NCI-H2029 treated with DMSO at 0.1 percent for 48 hours (cell line): ENCODE data around the gene LMX1B.
"Not testable (repeated sequence)": the region's sequence is repeated elsewhere in the genome, so short reads cannot be mapped to it uniquely, and the experiment has no call there.

ENCODE experiments used
- DNase-seq: peaks from one replicate; lab custom pipeline; 2025; lab: John Stamatoyannopoulos, UW

Gene LMX1B

GRCh38 chr9:126696401-126697145 lies 82.8 kb downstream of the LMX1B start:
- no peak for DNase-seq

DNA sequence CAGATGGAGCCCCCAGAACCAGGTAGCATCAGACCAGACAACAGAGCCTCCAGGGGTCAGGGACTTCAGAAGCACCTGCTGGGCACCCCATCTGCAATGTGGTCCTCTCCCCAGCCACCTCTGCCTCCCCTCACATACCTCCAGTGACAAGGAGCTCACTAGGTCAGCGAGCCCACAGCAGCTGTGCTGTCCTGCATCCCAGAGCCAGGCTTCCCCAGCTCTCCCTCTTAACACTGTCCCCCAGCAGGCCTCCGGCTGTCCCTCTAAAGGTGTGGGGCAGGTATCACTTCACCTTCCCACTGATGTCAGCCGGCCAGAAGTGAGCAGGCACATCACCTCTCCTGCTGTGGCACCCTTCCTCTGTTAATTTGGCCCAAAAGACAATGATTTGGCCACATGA lies 83.6 kb downstream of the LMX1B start:
- no peak for DNase-seq

GRCh38 chr9:126698251-126698650 lies 84.5 kb downstream of the LMX1B start:
- DNase-seq: no peak

- DNase-seq: no peak
Observed at GRCh38 chr9:126698756-126699155, 85.0 kb downstream of the LMX1B start.

DNA sequence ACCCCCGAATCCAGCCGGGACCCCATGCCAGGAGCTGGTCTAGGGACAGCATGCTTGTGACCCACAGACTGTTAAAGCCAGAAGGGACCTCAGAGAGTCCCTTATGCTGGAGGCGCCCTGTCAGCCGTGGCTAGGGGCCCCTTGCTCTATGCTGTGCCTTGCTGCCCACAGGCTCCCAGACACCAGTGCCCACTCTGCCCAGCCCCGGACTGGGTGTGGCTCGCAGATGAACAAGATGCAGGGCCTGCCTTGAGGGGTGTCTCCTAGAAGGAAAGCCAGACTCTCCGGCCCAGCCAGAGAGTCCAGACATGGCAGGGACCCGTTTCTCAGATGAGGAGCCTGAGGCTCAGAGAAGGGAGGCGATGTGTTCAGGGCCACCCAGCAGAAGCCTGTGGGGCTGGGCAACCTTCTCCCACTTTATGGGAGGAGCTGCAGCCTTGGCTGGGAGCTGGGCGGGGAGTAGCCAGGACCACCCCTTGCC lies 85.7 kb downstream of the LMX1B start:
- DNase-seq: no peak

DNA sequence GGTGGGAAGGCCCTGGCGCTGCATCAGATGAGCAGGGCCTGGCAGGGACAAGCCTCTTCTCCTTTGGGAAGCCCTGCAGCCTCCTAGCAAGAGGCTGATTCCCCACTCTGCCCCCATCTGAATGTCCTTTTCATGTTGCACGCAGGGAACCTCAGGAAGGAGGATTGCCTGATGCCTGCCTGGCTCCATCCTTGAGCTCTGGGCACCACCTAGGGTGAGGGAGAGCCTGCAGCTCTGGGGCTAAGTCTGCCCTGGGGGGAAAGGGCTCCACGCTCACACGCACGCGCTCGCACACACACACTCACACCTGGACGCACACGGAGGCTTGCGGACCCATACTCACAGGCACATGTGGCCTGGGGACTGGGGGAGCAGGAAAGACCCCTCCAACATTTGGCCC lies 86.6 kb downstream of the LMX1B start:
- DNase-seq: no peak

GRCh38 chr9:126700903-126701812 lies 87.4 kb downstream of the LMX1B start:
- DNase-seq: no peak

- no peak for DNase-seq
Observed at GRCh38 chr9:126701813-126702140, 88.0 kb downstream of the LMX1B start.

- DNase-seq: no peak
Observed at GRCh38 chr9:126702151-126703001, 88.6 kb downstream of the LMX1B start.

DNA sequence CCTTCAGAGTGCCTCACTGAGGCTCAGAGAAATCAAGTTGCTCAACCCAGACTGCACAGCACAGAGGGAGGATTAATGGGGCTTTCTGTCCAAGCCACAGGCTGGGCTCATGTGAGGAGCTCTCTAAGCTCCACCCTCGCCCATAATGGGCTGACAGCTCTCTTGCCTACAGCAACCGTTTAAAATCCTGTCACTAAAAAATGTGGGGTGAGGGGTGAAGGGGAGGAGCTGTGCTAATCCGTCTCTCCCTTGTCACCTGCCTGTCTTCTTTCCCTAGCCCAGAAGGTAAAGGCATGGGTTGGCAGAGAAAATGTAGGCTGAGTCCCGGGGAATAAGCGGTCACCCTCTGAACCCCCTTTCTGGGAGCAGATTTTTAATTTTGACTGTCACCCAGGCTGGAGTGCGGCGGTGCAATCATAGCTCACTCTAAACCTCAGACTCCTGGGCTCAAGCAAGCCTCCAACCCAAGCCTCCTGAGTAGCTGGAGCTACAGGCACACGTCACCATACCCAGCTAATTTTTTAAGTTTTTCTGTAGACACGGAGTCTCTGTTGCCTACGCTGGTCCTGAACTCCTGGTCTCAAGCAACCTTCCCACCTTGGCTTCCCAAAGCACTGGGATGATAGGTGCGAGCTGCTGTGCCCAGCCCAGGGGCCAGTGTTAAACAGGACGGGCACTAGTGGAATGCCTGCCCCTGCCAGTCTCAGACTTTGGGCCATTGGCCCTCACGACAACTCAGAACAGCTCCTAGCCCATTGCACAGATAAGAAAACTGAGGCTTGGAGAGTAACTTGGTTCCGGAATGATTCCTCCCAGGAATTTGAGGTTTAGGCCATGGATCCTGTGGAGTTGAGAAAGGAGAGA lies 89.5 kb downstream of the LMX1B start:
- DNase-seq: no peak

DNA sequence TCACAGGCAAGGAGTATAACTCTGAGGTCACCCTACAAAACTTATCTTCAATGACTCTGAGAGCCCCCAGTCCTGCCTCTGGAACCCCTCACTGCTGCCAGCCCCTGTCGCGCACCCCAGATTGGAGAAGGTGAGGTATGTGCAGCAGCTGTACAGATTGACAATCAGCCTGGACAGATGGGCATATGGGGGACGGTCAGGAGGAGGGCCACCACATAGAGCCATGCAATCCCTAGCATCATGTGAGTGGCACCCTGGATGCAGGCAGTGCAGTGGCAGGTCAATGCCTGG lies 90.1 kb downstream of the LMX1B start:
- DNase-seq: no peak

DNA sequence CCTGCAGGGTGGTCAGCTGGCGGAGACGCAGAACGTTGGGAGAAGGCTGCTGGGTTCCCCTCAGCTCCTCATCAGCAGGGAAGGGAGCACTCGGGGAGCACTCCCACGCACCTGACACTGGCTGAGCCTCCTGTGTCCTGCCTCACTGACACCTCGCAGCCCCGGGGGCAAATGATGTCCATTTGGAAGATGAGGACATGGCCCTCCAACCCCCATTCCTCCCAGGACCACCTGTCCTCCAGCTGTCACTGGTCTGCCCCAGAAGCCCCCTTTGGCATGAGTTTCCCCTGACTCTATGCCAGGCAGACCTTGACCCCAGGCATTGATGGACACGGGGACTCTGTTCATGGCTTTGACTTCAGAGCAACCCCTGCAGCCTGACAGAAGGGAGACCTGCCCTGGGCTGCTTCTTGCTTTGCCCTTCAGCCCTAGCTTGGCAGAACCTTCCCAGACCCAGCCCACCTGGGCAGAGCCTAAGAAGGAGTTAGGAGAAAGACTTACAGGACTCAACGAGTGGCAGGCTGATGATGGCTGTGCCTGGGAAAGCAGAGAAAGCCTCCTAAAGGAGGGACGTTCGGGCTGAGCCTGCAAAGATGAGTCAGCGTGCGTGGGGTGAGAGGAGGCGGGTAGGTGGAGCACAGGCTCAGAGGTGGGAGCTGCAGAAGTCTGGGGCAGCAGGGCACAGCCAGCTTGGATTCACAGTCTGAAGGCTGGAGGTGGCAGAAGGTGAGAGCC lies 90.6 kb downstream of the LMX1B start:
- DNase-seq: no peak

DNA sequence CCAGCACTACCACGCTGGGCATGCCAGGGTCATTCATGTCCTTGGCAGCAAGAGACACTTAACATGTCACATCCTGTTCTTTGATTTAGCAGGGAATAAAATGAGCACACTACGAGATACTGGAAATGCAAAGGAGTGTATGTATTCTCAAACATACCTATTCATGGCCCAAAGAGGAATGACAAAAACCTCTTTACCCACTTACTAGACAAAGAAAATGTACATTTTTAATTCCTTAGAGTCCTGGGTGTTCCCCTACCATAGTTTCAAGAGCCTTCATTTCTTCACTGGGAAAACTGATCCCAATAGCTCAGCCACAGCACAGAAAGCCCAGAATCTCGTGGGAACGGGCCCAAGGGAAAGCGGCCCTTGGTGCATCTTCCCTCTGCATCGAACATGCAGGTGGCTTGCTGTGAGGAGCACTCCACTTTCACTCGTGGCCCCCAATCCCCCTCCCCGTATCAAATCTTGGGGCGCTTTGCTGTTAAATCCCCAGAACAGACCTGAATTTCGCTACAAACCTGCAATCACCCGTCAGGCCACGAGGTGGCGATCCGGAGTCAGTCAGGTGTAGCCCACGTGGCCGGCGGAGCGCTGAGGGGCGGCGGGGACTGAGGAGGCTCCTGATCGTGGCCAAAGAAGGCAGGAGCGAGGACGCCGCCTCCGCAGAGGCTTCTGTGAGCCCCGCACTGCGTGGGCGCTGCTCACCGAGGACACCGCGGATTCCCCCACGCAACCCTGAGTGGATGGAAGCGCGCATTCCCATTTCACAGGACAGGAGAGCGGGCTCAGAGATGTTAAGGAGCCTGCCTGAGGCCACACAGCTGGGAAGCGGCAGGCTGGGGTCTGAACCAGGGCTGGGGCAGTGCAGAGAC lies 91.4 kb downstream of the LMX1B start:
- peak; percentile 31 for DNase-seq

DNA sequence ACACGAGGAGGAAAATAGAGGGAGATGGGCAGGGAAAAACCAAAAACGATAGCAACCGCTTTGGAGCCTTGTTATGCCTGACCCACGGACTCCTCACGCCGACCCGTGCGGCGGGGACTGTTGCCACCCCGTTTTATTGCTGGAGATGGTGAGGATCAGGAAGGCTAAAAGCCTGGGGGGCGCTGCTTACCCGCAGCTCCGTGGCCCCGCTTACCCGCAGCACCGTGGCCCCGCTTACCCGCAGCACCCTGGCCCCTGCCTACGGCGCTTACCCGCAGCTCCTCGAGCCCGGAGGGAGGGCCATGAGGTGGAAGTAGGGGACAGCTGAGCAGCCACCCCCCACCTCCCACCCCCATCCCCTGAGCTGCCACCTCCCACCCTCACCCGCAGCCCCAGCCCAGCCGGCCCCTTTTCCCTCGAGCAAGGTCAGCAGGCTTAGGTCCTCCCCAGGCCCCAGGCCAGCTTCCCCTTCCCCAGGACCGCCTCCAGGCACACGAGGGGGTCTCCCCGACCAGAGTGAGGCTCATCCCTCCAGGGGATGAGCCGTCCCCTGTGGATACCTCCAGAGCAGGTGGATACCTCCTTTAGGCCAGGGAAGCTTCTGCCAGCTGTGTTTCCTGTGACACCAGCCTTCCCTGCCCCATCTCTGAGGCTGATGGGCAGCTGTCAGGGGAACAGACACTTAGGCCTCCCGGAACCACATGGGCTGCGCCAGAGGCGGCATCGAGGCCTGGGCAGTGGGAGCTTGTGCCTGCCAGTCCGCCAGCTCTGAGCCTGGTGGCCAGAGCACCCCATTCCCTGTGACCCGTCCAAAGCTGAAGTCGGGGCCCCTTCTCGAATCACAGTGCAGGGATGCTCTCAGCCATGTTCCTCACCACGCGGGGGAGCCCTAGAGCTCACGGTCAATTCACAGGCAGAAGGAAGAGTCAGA lies 92.3 kb downstream of the LMX1B start:
- DNase-seq: peak; percentile 32

- DNase-seq: no peak
Observed at GRCh38 chr9:126706698-126707053, 92.9 kb downstream of the LMX1B start.

DNA sequence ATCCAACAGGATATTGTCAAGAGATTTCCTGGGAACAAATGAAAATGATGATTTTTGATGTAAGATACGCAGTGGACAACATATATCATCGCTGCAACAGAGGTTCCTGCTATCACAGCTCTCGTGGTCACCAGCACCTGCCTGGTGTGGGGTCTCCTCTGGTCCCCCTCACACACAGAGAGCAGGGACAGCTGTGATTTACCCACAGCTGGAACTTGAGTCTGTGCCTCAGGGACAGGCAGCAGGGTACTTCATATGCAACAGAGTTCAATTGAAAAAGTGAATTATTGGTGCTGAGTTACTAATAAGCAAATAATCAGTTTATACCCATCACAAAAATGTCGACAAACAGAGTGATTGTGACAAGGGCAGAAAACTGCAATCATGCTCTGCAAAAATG lies 93.4 kb downstream of the LMX1B start:
- no peak for DNase-seq

GRCh38 chr9:126707712-126708111 lies 94.0 kb downstream of the LMX1B start:
- not testable (repeated sequence) for DNase-seq

DNA sequence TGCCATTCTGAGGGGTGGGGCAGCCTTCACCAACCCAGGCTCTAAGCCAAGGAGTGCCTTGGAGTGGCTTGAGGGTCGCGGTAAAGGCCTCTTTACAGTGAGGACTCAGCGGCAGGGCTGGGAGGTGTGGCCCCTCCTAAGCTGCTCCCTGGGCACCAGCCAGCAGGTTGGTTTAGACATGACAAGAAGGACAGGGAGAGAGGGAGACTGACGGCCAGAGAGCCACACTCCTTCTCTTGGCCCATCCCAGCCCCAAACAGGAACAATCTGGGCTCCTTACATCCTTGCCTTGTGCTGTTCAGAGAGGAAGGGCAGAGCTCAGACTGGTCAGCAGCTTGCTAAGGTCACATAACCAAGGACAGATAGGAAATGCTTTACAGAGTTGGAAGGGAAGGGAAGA lies 94.5 kb downstream of the LMX1B start:
- DNase-seq: no peak

GRCh38 chr9:126709241-126709640 lies 95.5 kb downstream of the LMX1B start:
- no peak for DNase-seq
